ENCODE results near the gene SCIN.
"Not testable (repeated sequence)": the region's sequence is repeated elsewhere in the genome, so short reads cannot be mapped to it uniquely, and the experiment has no call there.

The SCIN gene

GRCh38 chr7:12648704-12649261, 78.3 kb downstream of the SCIN start:
- DNase-seq (ENCODE audit: low read depth): no peak

GRCh38 chr7:12649348-12649747, 78.8 kb downstream of the SCIN start:
- DNase-seq (ENCODE audit: low read depth): no peak

- no peak for DNase-seq (ENCODE audit: low read depth)
Measured at GRCh38 chr7:12650080-12650479, 79.6 kb downstream of the SCIN start.

GRCh38 chr7:12653110-12653509, 82.6 kb downstream of the SCIN start:
- no peak for DNase-seq (ENCODE audit: low read depth)

GRCh38 chr7:12653518-12653917, 83.0 kb downstream of the SCIN start:
- no peak for DNase-seq (ENCODE audit: low read depth)

- no peak for DNase-seq (ENCODE audit: low read depth)
Measured at GRCh38 chr7:12655161-12655560, 84.6 kb downstream of the SCIN start.

GRCh38 chr7:12660423-12660822, 89.9 kb downstream of the SCIN start:
- not testable (repeated sequence) for DNase-seq (ENCODE audit: low read depth)

- not testable (repeated sequence) for DNase-seq (ENCODE audit: low read depth)
Measured at GRCh38 chr7:12660986-12661385, 90.5 kb downstream of the SCIN start.

GRCh38 chr7:12661581-12661980, 91.1 kb downstream of the SCIN start:
- DNase-seq (ENCODE audit: low read depth): no peak

- DNase-seq (ENCODE audit: low read depth): no peak
Measured at GRCh38 chr7:12670000-12670729, 99.6 kb downstream of the SCIN start.

GRCh38 chr7:12670743-12671520, 100.4 kb downstream of the SCIN start:
- DNase-seq (ENCODE audit: low read depth): no peak

- not testable (repeated sequence) for DNase-seq (ENCODE audit: low read depth)
Measured at GRCh38 chr7:12673436-12673835, 102.9 kb downstream of the SCIN start.

GRCh38 chr7:12674053-12674452, 103.5 kb downstream of the SCIN start:
- no peak for DNase-seq (ENCODE audit: low read depth)

- DNase-seq (ENCODE audit: low read depth): no peak
Measured at GRCh38 chr7:12674861-12675260, 104.3 kb downstream of the SCIN start.

GRCh38 chr7:12683678-12684585, 113.4 kb downstream of the SCIN start:
- no peak for DNase-seq (ENCODE audit: low read depth)

GRCh38 chr7:12684733-12685132, 114.2 kb downstream of the SCIN start:
- DNase-seq (ENCODE audit: low read depth): no peak

GRCh38 chr7:12685550-12685949, 115.0 kb downstream of the SCIN start:
- peak; percentile 9 for DNase-seq (ENCODE audit: low read depth)

GRCh38 chr7:12686234-12686890, 115.8 kb downstream of the SCIN start:
- DNase-seq (ENCODE audit: low read depth): peak; percentile 88

- DNase-seq (ENCODE audit: low read depth): peak; percentile 78
Measured at GRCh38 chr7:12686891-12687717, 116.6 kb downstream of the SCIN start, which contains the start of gene ARL4A. TSS of gene ARL4A (plus strand) at chr7:12687633. CDS start at chr7:12688255, 622 bp downstream.

- DNase-seq (ENCODE audit: low read depth): no peak
Measured at GRCh38 chr7:12687718-12688171, 117.2 kb downstream of the SCIN start.

All from activated T-cell treated with anti-CD3 and anti-CD28 coated beads for 1 hour (primary cell).